Fibroblast of skin of scalp (primary cell): Measurements from ENCODE around the gene RHOA.
"Not testable (repeated sequence)": the region's sequence is repeated elsewhere in the genome, so short reads cannot be mapped to it uniquely, and the experiment has no call there.

Experiments used
- DNase-seq: peaks from one replicate; pipeline ENCODE4 v3.0.0-alpha.2; 2013

RHOA gene

DNA sequence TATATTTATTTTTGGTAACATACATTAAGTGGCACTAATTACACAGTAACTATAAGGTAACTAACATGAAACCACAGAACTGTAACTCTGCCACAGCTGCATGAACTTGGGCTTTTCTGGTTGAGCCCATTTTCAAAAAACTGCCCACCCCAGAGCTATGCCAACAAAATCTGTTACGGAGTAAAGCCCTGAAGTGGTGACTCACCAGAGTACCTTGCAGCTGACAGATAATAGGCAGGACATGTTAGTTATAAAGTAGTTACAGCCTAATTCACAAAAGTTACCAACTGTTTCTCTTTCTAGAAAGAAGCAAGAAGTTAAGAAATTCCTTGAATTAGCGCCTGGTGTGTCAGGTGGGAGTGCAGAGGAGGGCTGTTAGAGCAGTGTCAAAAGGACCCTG is 52.2 kb downstream of the RHOA start:
- DNase-seq = peak; percentile 20

DNA sequence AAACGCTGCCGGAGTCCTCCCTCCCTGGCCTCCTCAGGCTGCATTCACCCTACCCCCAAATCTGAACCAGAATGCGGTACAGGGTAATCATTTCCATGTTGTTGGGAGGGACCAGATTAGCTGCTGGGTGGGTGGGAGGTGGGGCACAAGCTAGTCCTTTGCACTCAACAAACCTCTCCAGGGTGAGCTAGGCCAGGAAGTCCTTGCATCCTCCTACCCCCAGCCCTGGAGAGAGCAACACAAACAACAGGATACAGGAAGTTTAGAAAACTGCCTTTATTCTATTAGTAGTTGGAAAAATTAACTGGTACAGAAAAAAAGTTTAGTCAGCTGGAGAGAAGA is 52.9 kb downstream of the RHOA start:
- DNase-seq = no peak

DNA sequence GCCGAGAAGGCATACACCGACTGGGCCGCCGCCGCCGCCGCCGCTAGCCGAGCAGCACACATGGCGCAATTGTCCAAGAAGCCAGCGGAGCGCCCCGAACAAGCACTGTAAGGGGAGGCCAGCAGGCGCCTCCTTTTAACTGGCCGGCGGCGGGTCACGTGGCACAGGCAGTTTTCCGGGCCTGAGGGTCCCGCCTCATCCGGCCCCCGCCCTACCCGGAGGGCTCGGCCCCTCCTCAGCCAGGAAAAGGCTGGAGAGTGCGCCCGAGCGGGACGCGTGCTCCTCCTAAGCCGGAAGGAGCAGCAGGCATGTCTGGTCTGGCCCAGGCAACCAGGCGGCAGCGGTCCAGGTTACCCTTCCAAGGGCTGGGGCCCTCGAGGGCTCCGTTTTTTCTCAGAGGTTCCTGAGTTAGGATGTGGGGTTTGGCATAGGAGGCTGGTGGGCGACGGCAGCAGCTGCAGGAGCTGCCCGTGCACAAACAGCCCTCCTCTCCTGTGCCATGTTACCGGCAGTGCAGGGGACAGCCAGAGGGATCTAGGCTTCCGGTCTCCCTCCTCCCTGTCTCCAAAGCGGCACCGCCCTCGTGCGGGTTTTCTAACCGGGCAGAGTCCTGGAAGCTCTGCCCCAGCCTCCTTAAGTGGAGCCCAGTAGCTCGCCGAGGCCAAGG is 53.4 kb downstream of the RHOA start, which contains the start of gene GPX1:
TSS of gene GPX1 (minus strand) at position 137 of the 667 bp plus-strand sequence. CDS start at position 62, 75 bp downstream.
- peak; percentile 96 for DNase-seq

DNA sequence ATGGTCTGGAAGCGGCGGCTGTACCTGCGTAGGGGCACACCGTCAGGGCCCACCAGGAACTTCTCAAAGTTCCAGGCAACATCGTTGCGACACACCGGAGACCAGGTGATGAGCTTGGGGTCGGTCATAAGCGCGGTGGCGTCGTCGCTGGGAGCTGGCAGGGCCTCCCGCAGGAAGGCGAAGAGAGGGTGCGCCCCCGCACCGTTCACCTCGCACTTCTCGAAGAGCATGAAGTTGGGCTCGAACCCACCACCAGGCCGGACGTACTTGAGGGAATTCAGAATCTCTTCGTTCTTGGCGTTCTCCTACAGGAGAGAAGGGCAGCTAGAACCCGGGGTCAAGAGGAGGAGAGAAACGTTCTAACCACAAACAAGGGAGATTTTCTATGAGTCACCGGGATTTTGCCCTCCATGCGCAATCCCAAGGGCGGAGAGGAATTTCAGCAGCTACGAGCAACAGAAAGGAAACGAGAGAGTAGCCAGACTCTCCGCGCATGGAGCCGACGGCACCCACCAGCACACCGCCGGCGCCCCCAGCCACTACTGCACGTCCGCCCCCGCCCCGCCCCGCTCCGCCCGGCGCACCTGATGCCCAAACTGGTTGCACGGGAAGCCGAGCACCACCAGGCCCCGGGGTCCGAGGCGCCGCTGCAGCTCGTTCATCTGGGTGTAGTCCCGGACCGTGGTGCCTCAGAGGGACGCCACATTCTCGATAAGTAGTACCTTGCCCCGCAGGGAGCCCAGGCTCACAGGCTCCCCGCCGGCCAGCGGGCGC is 54.1 kb downstream of the RHOA start:
- DNase-seq = peak; percentile 93

DNA sequence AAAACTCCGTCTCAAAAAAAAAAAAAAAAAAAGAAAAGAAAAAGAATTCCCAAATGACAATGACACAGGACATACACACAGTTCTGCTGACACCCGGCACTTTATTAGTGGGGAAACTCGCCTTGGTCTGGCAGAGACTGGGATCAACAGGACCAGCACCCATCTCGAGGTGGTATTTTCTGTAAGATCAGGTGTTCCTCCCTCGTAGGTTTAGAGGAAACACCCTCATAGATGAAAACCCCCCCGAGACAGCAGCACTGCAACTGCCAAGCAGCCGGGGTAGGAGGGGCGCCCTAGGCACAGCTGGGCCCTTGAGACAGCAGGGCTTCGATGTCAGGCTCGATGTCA is 54.7 kb downstream of the RHOA start:
- DNase-seq = not testable (repeated sequence)

DNA sequence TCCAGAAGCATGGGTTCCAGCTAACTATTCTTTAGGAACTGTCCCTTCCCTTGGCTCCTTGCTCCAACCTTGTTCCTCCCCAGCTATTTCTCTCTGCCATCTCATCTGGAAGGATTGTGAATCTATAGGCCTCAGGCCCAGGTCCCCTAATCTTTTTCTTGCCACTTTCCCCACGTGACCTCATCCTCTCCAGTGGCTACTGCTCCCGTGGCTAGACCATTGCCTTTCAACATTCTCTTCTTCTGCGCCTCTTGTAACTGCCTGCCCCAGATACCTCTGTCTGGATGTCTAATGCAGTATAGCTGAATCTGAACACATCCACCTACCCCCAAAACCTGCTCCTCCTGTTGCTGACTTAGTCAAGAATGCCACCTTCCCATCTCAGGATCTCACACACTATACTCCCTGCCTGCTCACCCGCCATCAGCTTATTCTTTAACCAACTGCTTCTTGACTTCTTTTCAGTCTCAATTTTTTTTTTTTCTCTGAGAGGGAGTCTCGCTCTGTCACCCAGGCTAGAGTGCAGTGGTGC is 58.8 kb downstream of the RHOA start:
- DNase-seq = peak; percentile 14

DNA sequence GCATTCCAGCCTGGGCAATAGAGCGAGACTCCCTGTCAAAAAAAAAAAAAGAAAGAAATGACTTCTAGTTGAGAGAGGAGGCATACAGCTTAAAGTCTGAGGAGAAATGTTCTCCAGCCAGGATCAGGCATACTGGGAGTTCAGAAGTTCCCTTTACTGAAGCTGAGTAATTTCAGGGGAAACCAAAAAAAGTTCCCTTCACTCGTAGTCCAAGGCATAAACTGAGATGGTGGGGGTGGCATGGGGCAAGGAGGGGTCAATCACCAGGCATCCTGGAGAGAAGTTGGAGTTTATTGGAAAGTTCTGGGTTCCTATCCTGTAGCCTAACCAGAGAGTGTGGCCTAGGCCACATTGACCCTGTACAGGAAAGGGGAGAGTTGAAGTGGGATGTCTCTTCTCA is 59.5 kb downstream of the RHOA start:
- no peak for DNase-seq

DNA sequence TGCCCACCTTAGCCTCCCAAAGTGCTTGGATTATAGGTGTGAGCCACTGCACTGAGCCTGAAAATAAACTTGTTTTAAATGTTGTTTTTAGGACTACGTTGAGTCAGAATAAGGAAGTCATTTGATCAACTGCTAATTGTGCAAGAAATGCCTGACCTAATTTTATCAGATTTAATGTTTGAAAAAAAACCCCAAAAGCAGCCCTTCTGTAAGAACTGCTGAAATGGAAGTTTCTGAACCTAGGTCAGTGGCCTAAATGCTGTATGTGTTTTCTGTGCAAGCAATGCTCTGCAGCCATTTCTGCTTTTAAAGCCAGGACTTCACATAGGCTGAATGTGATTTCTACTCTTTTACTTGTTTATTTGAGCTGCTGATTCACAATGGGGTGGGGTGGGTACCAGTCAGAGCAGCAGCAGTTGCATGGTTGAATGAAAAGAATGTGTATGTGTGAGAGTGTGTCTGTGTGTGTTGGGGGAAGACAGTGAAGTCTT is 60.2 kb downstream of the RHOA start:
- DNase-seq = peak; percentile 88

DNA sequence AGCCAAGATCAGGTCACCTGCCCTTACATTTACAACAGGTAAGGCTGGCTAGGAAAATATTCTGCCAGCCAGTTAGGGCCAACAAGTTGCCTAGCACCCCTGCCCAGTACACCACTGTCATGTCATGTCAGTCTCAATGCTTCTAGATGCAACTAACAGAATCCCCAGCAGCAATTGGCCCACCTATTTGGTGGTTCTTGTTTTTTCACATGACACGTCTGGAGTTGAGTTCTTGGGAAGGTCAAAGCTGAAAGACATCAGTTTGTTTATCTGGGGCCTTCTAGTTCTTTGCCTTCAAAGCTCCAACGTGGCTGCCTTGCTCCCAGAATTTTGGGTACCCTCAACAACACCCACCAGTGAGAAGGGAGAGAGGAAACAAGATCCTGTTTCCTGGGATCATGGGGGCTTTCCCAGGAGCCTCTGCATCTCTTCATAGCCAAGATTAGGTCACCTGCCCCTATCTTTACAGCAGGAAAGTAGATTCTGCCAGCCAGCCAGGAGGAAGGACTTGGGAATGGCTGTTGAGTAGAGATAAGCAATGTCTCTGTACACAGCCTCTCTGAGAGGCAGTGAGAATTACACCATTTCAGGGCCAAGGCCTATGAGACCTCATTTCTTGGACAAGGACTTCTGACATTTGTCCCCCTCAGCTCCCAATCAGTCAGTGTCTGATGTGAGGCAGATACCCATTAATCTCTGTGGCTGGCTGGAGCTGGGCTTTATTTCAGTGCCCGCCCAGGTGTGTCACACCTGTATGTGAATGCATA is 62.2 kb downstream of the RHOA start:
- no peak for DNase-seq

DNA sequence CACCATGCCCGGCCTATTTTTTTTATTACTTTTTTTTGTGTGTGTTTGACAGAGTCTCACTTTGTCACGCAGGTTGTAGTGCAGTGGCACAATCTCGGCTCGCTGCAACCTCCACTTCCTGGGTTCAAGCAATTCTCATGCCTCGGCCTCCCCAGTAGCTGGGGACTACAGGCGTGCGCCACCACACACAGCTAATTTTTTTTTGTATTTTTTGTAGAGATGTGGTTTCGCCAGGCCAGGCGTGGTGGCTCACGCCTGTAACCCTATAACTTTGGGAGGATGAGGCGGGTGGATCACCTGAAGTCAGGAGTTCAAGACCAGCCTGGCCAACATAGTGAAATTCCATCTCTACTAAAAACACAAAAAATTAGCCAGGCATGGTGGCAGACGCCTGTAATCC is 63.4 kb downstream of the RHOA start:
- DNase-seq = not testable (repeated sequence)

DNA sequence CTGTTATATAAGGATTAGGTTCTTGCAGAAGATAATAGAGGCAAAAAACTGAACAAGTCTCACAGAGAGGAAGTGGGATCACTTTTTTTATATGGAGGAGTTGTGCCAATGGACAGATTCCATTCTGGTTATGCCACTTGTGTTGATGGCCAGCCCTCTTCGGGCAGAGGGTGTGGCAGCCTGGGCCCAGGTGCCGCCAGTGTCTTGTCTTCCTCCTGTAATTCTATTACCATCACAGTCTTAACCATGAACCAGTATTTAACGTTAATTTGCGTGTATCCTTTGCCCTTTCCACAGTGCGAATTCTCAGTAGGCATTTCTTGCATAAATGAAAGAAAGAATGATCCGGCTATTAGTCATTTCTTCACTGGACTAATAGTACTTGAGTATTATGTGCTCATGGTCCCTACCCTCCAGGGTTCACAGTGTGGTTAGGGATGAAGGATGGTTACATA is 65.0 kb downstream of the RHOA start:
- peak; percentile 13 for DNase-seq

DNA sequence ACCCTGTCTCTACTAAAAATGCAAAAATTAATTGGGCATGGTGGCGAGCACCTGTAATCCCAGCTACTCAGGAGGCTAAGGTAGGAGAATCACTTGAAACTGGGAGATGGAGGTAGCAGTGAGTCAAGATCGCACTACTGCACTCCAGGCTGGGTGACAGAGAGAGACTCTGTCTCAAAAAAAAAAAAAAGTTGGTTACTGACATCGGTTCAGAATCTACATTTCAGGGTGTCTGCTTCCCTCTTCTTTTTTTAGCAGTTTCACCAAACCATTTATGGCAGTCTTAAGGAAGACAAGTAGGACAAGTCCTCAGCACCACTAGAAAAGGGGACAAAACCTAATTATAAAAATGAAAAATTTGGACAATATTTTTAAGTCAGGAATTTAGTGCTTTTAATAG is 68.6 kb downstream of the RHOA start:
- no peak for DNase-seq

DNA sequence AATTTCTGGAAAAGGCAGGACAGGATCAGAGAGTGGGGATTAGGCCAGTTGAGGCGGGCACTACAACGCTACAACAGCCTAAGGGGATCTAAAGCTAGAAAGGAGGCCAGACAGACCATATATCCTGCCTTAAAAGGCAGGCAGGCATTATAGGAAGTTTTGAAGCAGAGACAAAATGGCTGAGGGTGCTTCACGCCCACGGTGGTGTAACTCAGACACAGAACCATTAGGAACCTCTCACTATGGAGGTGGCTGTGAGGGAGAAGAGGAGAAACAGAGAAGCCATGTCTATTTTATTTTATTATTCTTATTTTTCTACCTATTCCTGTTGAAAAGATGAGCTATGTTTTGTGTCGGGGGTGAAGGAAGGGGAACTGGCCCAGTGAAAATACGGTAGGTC is 69.8 kb downstream of the RHOA start:
- no peak for DNase-seq

DNA sequence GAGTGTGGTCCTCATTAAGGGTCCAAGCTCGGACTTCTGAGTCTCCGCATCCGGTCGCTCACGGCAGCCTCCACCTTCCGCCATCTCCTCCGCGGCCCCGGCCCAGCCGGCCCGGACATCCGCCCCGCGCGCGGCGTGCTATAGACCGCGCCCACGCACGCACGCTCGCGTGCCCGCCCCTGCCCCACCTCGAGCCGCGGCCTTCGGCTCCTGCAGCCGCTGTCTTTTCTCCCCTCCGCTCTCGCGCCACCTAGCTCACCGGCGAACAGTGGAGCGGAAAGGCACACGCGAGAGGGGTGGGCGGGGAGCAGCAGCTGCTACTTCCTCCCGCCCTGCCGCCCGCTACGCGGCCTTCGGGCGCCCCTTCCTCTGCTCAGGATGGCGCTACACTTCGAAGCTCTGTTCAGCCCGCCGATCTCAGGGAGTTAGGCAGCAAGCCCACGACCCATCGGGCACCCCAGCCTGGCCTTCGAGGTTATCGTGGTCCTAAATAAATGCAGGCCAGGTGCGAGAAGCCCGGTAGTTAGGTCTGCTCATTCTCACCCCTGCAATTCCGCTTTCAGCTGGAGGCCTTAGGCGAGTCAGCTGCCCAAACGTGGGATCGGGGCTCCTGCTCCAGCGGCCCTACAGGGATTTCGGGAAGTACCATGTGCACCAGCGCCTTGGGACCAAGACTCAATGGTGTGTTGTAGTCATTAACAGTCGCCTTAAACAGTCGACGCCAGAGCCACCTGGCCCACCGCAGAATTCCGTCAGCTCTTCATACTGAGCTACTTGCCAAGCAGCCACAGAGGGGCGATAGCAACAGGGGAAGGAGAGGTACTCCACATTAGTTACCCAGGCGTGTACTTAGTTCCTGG is 71.6 kb downstream of the RHOA start, which contains the start of gene USP4:
TSS of gene USP4 (minus strand) at position 113 of the 860 bp plus-strand sequence. CDS start at position 84, 29 bp downstream.
- DNase-seq = peak; percentile 86

DNA sequence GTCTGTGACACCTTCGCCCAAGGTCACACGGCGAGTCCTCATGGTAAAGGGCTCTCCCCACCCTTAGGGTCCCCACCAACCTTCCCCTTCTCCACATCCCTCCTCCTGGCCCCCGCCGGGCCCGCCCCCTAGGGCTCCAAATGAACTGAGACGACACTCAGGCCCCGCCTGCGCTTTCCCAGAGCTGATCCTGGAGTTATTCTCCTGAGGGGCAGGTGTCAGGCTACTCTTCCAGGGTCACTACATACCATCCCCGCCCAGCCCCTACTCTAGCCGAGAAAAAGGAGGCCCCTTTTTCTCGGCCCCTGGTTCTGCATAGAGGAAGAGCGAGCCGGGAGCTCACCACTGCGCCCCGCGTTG is 72.2 kb downstream of the RHOA start:
- DNase-seq = no peak

DNA sequence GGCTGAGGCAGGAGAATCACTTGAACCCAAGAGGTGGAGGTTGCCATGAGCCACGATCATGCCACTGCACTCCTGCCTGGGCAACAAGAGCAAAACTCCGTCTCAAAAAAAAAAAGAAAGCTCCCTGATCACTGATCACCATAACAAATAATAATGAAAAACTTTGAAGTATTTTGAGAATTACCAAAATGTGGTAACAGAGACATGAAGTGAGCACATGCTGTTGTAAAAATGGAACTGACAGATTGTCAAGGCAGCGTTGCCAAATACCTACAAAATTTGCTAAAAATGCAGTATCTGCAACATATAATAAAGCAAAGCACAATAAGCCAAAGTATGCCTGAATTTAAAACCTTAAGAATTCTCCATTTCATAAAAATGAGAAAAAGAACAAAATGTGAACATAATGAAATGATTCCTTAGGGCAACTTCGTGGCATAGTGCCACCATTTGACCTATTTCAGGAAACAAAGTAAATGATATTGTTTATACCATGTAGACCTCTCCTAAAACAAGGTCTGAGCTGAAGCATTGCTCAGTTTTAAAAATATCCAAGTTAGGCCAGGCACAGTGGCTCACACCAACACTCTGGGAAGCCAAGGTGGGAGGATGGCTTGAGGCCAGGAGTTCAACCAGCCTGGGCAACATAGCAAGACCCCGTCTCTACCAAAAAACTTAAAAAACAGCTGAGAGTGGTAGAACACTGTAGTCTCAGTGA is 77.7 kb downstream of the RHOA start:
- DNase-seq = no peak

DNA sequence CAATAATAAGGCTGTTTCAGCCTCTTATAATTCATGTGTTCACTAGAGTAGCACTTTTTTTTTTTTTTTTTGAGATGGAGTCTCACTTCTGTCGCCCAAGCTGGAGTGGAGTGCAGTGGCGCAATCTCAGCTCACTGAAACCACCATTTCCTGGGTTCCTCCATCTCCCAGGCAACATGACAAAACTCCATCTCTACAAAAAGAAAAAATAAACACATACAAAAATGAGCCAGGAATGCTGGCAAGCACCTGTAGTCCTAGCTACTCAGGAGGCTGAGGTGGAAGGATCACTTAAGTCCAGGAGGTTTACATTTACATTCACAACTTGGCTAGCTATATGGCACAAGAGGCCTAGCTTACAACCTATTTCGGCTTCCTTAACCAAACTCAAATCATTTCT is 78.7 kb downstream of the RHOA start:
- no peak for DNase-seq

DNA sequence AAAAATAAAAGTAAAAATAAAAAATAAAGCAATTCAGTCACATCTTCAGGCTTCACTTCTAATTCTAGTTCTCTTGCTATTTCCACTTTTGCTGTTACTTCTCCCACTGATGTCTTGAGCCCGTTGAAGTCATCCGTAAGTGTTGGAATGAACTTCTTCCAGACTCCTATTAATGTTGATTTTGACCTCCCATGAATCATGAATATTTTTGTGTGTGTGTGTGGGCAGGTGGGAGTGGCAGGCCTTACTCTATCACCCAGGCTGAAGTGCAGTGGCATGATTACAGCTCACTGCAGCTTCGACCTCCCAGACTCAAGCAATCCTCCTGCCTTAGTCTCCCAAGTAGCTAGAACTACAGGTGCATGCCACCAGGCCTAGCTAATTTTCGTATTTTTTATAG is 82.6 kb downstream of the RHOA start:
- no peak for DNase-seq

DNA sequence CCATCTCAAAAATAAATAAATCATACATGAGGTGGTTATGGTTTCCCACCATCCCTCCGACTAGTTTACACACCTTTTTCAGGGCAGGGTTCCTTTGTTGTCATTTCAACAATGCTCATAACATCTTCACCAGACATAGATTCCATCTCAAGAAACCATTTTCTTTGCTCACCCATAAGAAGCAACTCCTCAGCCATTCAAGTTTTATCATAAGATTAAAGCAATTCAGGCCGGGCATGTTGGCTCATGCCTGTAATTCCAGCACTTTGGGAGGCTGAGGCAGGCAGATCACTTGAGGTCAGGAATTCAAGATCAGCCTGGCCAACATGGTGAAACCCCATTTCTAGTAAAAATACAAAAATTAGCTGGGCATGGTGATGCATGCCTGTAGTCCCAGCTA is 83.4 kb downstream of the RHOA start:
- DNase-seq = not testable (repeated sequence)

DNA sequence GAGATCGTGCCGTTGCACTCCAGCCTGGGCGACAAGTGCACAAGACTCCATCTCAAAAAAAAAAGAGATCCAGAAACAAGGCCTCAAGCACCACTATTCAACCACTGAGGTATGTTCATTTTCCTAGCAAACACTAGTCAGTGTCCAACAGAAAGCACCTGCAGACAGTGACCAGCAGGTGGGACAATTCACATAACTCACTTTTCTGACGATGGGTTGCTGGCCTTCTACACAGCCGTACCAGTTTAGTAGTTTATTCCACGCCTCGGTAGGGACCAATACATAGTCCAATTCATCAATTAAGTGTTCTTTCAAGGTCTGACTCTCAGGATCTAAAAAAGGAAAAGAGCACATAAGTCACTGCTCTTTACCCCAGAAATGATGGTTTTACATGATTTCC is 84.3 kb downstream of the RHOA start:
- DNase-seq = no peak

DNA sequence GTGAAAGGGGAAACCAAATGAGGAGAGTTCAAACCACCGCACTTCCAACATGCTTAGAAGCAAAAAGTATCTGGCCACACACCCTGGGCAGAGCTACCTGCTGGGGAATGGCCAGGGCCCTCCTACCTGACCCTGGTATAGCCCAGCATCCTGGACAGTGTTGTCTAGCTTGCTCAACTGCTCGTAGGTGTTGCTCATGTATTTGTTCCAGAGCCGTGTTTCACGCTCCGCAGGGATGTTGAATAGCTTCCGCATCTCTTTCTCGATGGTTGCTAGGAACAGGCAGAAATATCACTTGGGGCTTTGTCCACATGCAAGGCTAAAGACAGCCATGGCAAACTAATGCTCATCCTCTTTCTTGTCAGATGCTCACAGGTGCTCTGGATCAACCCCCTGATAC is 87.0 kb downstream of the RHOA start:
- DNase-seq = no peak
